SKM-1 treated with dmso at 0.1 percent for 144 hours (cell line): ENCODE results near the gene CACNA1E.

Experiments
- DNase-seq: peaks from one replicate; lab custom pipeline; 2025; ENCODE audit not compliant: unreplicated experiment; lab: John Stamatoyannopoulos, UW

Gene CACNA1E

GRCh38 chr1:181626279-181626938, 143.1 kb downstream of the CACNA1E start:
- DNase-seq = no peak

GRCh38 chr1:181630398-181630797, 147.1 kb downstream of the CACNA1E start:
- DNase-seq = no peak

- DNase-seq = no peak
Measured at GRCh38 chr1:181630838-181631237, 147.5 kb downstream of the CACNA1E start.

GRCh38 chr1:181632492-181632891, 149.2 kb downstream of the CACNA1E start:
- DNase-seq = no peak

GRCh38 chr1:181632960-181633359, 149.6 kb downstream of the CACNA1E start:
- DNase-seq = no peak

GRCh38 chr1:181635110-181635509, 151.8 kb downstream of the CACNA1E start:
- no peak for DNase-seq

- no peak for DNase-seq
Measured at GRCh38 chr1:181637998-181638397, 154.7 kb downstream of the CACNA1E start.

- DNase-seq = no peak
Measured at GRCh38 chr1:181640956-181641355, 157.6 kb downstream of the CACNA1E start.

- DNase-seq = no peak
Measured at GRCh38 chr1:181643631-181644030, 160.3 kb downstream of the CACNA1E start.

- DNase-seq = no peak
Measured at GRCh38 chr1:181645171-181645570, 161.9 kb downstream of the CACNA1E start.

GRCh38 chr1:181646710-181647109, 163.4 kb downstream of the CACNA1E start:
- no peak for DNase-seq

GRCh38 chr1:181647314-181648035, 164.2 kb downstream of the CACNA1E start:
- DNase-seq = no peak

- no peak for DNase-seq
Measured at GRCh38 chr1:181651276-181651675, 168.0 kb downstream of the CACNA1E start.

- DNase-seq = no peak
Measured at GRCh38 chr1:181655756-181656155, 172.4 kb downstream of the CACNA1E start.

GRCh38 chr1:181656491-181656890, 173.2 kb downstream of the CACNA1E start:
- DNase-seq = no peak

- no peak for DNase-seq
Measured at GRCh38 chr1:181658581-181658980, 175.3 kb downstream of the CACNA1E start.

GRCh38 chr1:181659321-181659957, 176.1 kb downstream of the CACNA1E start:
- no peak for DNase-seq

- DNase-seq = no peak
Measured at GRCh38 chr1:181660621-181661020, 177.3 kb downstream of the CACNA1E start.

GRCh38 chr1:181661569-181661968, 178.3 kb downstream of the CACNA1E start:
- no peak for DNase-seq

- DNase-seq = no peak
Measured at GRCh38 chr1:181662606-181663005, 179.3 kb downstream of the CACNA1E start.

GRCh38 chr1:181664543-181664942, 181.2 kb downstream of the CACNA1E start:
- DNase-seq = no peak

GRCh38 chr1:181669246-181669645, 185.9 kb downstream of the CACNA1E start:
- no peak for DNase-seq
